Measurements from ENCODE around the gene ANXA8L1.
"Not testable (repeated sequence)": the region's sequence is repeated elsewhere in the genome, so short reads cannot be mapped to it uniquely, and the experiment has no call there.

DNA sequence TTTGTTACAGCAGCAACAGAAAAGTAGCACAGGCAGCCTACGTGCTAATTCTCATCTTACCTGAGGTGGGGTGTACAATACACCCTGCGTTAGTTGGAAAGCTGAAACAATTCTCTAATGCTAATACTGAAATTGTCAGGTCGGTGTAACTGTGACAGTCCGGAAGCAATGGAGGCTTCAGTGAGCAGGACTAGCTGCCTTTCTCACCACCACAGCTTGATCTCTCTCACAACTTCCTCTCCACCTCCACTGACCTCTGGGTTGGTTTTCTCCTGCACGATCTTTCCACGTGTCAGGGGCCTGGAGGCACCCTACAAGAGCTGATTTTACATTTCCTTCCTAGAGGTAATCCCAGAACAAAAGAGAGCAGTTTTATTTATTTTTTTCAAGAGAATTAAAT is 39.7 kb downstream of the ANXA8L1 start:
- not testable (repeated sequence) for TF ChIP-seq NFE2L2 (IDR thresholded peaks at IDR 0.05; ENCODE audit: low read depth, low read length); POLR2A (IDR thresholded peaks at IDR 0.05; ENCODE audit: low read depth, low read length); RAD21 (IDR thresholded peaks at IDR 0.05; ENCODE audit: low read length); RCOR1 (IDR thresholded peaks at IDR 0.05; ENCODE audit: insufficient replicate concordance, low read length); CEBPB (IDR thresholded peaks at IDR 0.05; ENCODE audit: low read depth, low read length); FOS (IDR thresholded peaks at IDR 0.05; ENCODE audit: low read depth, low read length); MAZ (IDR thresholded peaks at IDR 0.05; ENCODE audit: borderline replicate concordance, low read depth, low read length); RFX5 (IDR thresholded peaks at IDR 0.05; ENCODE audit: low read depth, low read length); SMC3 (IDR thresholded peaks at IDR 0.05; ENCODE audit: low read depth, low read length); MXI1 (IDR thresholded peaks at IDR 0.05; ENCODE audit: borderline replicate concordance, low read depth, low read length); CHD1 (IDR thresholded peaks at IDR 0.05; ENCODE audit: low read depth, low read length)
- TF ChIP-seq, protein P1, sequence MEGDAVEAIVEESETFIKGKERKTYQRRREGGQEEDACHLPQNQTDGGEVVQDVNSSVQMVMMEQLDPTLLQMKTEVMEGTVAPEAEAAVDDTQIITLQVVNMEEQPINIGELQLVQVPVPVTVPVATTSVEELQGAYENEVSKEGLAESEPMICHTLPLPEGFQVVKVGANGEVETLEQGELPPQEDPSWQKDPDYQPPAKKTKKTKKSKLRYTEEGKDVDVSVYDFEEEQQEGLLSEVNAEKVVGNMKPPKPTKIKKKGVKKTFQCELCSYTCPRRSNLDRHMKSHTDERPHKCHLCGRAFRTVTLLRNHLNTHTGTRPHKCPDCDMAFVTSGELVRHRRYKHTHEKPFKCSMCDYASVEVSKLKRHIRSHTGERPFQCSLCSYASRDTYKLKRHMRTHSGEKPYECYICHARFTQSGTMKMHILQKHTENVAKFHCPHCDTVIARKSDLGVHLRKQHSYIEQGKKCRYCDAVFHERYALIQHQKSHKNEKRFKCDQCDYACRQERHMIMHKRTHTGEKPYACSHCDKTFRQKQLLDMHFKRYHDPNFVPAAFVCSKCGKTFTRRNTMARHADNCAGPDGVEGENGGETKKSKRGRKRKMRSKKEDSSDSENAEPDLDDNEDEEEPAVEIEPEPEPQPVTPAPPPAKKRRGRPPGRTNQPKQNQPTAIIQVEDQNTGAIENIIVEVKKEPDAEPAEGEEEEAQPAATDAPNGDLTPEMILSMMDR (conservative IDR thresholded peaks at IDR 0.05; ENCODE audit: low read depth, low read length) = not testable (repeated sequence)
- TF ChIP-seq, protein P2, sequence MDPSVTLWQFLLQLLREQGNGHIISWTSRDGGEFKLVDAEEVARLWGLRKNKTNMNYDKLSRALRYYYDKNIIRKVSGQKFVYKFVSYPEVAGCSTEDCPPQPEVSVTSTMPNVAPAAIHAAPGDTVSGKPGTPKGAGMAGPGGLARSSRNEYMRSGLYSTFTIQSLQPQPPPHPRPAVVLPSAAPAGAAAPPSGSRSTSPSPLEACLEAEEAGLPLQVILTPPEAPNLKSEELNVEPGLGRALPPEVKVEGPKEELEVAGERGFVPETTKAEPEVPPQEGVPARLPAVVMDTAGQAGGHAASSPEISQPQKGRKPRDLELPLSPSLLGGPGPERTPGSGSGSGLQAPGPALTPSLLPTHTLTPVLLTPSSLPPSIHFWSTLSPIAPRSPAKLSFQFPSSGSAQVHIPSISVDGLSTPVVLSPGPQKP (IDR thresholded peaks at IDR 0.05; ENCODE audit: borderline replicate concordance, low read depth, low read length) = not testable (repeated sequence)
- TF ChIP-seq, protein P3, sequence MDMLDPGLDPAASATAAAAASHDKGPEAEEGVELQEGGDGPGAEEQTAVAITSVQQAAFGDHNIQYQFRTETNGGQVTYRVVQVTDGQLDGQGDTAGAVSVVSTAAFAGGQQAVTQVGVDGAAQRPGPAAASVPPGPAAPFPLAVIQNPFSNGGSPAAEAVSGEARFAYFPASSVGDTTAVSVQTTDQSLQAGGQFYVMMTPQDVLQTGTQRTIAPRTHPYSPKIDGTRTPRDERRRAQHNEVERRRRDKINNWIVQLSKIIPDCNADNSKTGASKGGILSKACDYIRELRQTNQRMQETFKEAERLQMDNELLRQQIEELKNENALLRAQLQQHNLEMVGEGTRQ (IDR thresholded peaks at IDR 0.05; ENCODE audit: low read depth, low read length) = not testable (repeated sequence)
